IMR-90 (cell line): ENCODE results near the gene C2. TPM values are rescaled to one million over a fixed set of nuclear protein-coding genes. Genes with fewer than 3 reads are reported as not detected.

ENCODE experiments used
- ATAC-seq: fragments of 200-7000 bp; cut with Tn5 transposase; 2 replicates; pipeline ENCODE4 v1.9.1; 2020; ENCODE audit warnings: low read depth, mild to moderate bottlenecking, moderate library complexity
- BruUV-seq: library from RNA; stranded (reverse); fragments of 400-500 nt; replicated peaks from 2 replicates; lab custom pipeline; 2021; lab: Mats Ljungman, UMichigan
- CTCF ChIA-PET: fragments of 300-600 bp; formaldehyde crosslinking; extraction: SDS; loops from one replicate; lab custom pipeline; 2021; ENCODE audit warnings: antibody characterized with exemption; lab: Yijun Ruan, JAX
- POLR2A ChIA-PET: fragments of 300-600 bp; sonication (Branson Sonifier 250); formaldehyde crosslinking; loops from one replicate; lab custom pipeline; 2022; ENCODE audit warnings: antibody characterized with exemption; ENCODE audit not compliant: unreplicated experiment; lab: Charles Lee
- DNase-seq: peaks from one replicate; pipeline ENCODE4 v3.0.0; 2013
- H2AFZ ChIP-seq: replicated peaks from 2 replicates; pipeline ENCODE3; 2013; ENCODE audit warnings: low read length, mild to moderate bottlenecking; ENCODE audit not compliant: poor library complexity
- H2AK5ac ChIP-seq: 2 replicates; pipeline ENCODE4 v1.6.1; 2013; ENCODE audit warnings: low read depth, low read length, inconsistent platforms
- H2AK9ac ChIP-seq: replicated peaks from 2 replicates; pipeline ENCODE3; 2013; ENCODE audit warnings: mild to moderate bottlenecking, low read depth, low read length, moderate library complexity; ENCODE audit not compliant: poor library complexity
- H2BK120ac ChIP-seq: 2 replicates; pipeline ENCODE4 v1.6.1; 2013; ENCODE audit warnings: low read depth, low read length, inconsistent platforms
- H2BK15ac ChIP-seq: 3 replicates; pipeline ENCODE4 v1.6.1; 2013; ENCODE audit warnings: low read depth, low read length, inconsistent platforms
- H2BK20ac ChIP-seq: 2 replicates; pipeline ENCODE4 v1.6.1; 2013; ENCODE audit warnings: low read depth, mild to moderate bottlenecking, inconsistent platforms, low read length, moderate library complexity
- H2BK5ac ChIP-seq: 2 replicates; pipeline ENCODE4 v1.6.1; 2013; ENCODE audit warnings: mild to moderate bottlenecking, low read depth, low read length, inconsistent platforms; ENCODE audit not compliant: poor library complexity, severe bottlenecking
- H3K14ac ChIP-seq: replicated peaks from 2 replicates; pipeline ENCODE4 v1.6.1; 2013; ENCODE audit warnings: low read depth, low read length, inconsistent platforms
- H3K18ac ChIP-seq: 2 replicates; pipeline ENCODE4 v1.6.1; 2013; ENCODE audit warnings: low read depth, low read length, control low read depth
- H3K23ac ChIP-seq: 2 replicates; pipeline ENCODE4 v1.6.1; 2013; ENCODE audit warnings: low read depth, low read length, inconsistent platforms
- H3K27ac ChIP-seq: 2 replicates; pipeline ENCODE4 v1.5.1; 2013; ENCODE audit warnings: mild to moderate bottlenecking, control low read depth, low read length; ENCODE audit not compliant: insufficient read depth
- H3K27me3 ChIP-seq: 2 replicates; pipeline ENCODE4 v1.6.1; 2013; ENCODE audit warnings: low read length; ENCODE audit not compliant: control insufficient read depth, insufficient read depth
- H3K36me3 ChIP-seq: 2 replicates; pipeline ENCODE4 v1.6.1; 2013; ENCODE audit warnings: low read length, mixed read lengths; ENCODE audit not compliant: control insufficient read depth, insufficient read depth
- H3K4ac ChIP-seq: 2 replicates; pipeline ENCODE4 v1.6.1; 2013; ENCODE audit warnings: low read depth, low read length, inconsistent platforms
- H3K4me1 ChIP-seq: 2 replicates; pipeline ENCODE4 v1.6.1; 2013; ENCODE audit warnings: low read length, mixed read lengths; ENCODE audit not compliant: control insufficient read depth, insufficient read depth
- H3K4me2 ChIP-seq: 2 replicates; pipeline ENCODE4 v1.6.1; 2013; ENCODE audit warnings: low read depth, mild to moderate bottlenecking, control low read depth, low read length, moderate library complexity
- H3K4me3 ChIP-seq: 2 replicates; pipeline ENCODE4 v1.5.1; 2013; ENCODE audit warnings: low read depth, mild to moderate bottlenecking, control low read depth, low read length, moderate library complexity; ENCODE audit not compliant: insufficient read depth
- H3K56ac ChIP-seq: 2 replicates; pipeline ENCODE4 v1.6.1; 2013; ENCODE audit warnings: low read length, inconsistent platforms; ENCODE audit not compliant: insufficient read depth; ENCODE audit errors: extremely low read depth
- H3K79me1 ChIP-seq, 2 experiments: 2 replicates each; pipeline ENCODE4 v1.6.1; 2013; ENCODE audit warnings: low read length in 2 of 2, inconsistent platforms in 1 of 2, low read depth in 1 of 2
- H3K9ac ChIP-seq: 2 replicates; pipeline ENCODE4 v1.6.1; 2013; ENCODE audit warnings: low read depth, low read length, control low read depth
- H3K9me1 ChIP-seq: 2 replicates; pipeline ENCODE4 v1.6.1; 2013; ENCODE audit warnings: low read length, inconsistent platforms; ENCODE audit not compliant: insufficient read depth
- H3K9me3 ChIP-seq: 2 replicates; pipeline ENCODE4 v1.6.1; 2013; ENCODE audit warnings: low read length; ENCODE audit not compliant: control insufficient read depth, insufficient read depth
- H4K20me1 ChIP-seq: 2 replicates; pipeline ENCODE4 v1.6.1; 2013; ENCODE audit warnings: low read length, inconsistent platforms; ENCODE audit not compliant: insufficient read depth
- H4K5ac ChIP-seq: 2 replicates; pipeline ENCODE4 v1.6.1; 2013; ENCODE audit warnings: mild to moderate bottlenecking, low read depth, low read length, control low read depth
- H4K8ac ChIP-seq, 2 experiments: 2 replicates each; pipeline ENCODE4 v1.6.1; 2013; ENCODE audit warnings: low read depth in 2 of 2, low read length in 2 of 2, control low read depth in 1 of 2, inconsistent platforms in 1 of 2
- H4K91ac ChIP-seq: 2 replicates; pipeline ENCODE4 v1.6.1; 2013; ENCODE audit warnings: low read depth, low read length, inconsistent platforms; ENCODE audit not compliant: insufficient read depth
- ELK1 ChIP-seq: fragments of 150-350 bp; IDR thresholded peaks from 2 replicates; pipeline ENCODE4 v1.6.1; 2016; ENCODE audit warnings: low read depth, mild to moderate bottlenecking, low read length, moderate library complexity, borderline replicate concordance
- MAFK ChIP-seq: IDR thresholded peaks from 2 replicates; pipeline ENCODE4 v1.6.1; 2012; ENCODE audit warnings: low read depth, low read length, improper control_type of control experiment
- MAZ ChIP-seq: IDR thresholded peaks from 2 replicates; pipeline ENCODE4 v1.6.1; 2012; ENCODE audit warnings: low read depth, mild to moderate bottlenecking, low read length, improper control_type of control experiment, moderate library complexity, borderline replicate concordance
- MXI1 ChIP-seq: IDR thresholded peaks from 2 replicates; pipeline ENCODE4 v1.6.1; 2012; ENCODE audit warnings: low read depth, mild to moderate bottlenecking, low read length, moderate library complexity, borderline replicate concordance
- POLR2A ChIP-seq: IDR thresholded peaks from 2 replicates; pipeline ENCODE4 v1.6.1; 2012; ENCODE audit warnings: mild to moderate bottlenecking, low read depth, low read length
- RAD21 ChIP-seq: IDR thresholded peaks from 2 replicates; pipeline ENCODE4 v1.6.1; 2012; ENCODE audit warnings: low read length, improper control_type of control experiment
- RCOR1 ChIP-seq: IDR thresholded peaks from 2 replicates; pipeline ENCODE4 v1.6.1; 2012; ENCODE audit warnings: mild to moderate bottlenecking, low read length, improper control_type of control experiment; ENCODE audit not compliant: insufficient replicate concordance
- USF2 ChIP-seq: fragments of 150-350 bp; IDR thresholded peaks from 2 replicates; pipeline ENCODE4 v1.6.1; 2017; ENCODE audit warnings: mild to moderate bottlenecking, antibody characterized with exemption, low read length, low read depth
- WGBS, 2 experiments: methylation state at CpG; one replicate each; pipeline versions ENCODE4 v1.1.5 to v1.1.7; 2013; ENCODE audit warnings: missing lambda C conversion rate in 2 of 2; ENCODE audit not compliant: insufficient read length in 1 of 2; ENCODE audit errors: extremely low coverage in 2 of 2; 5-methylcytosine and 5-hydroxymethylcytosine counted together
- dilution Hi-C: fragments of 300-500 bp; cut with HindIII; formaldehyde crosslinking; loops from one replicate; pipeline ENCODE4 v1.14.3; 2018; ENCODE audit warnings: low sequenced_read_pairs; ENCODE audit not compliant: unreplicated experiment
- in situ Hi-C: fragments of 300-500 bp; cut with MboI; formaldehyde crosslinking; loops from 3 replicates; pipeline ENCODE4 v1.14.3; 2019; ENCODE audit warnings: low sequenced_read_pairs, inconsistent platforms, mixed read lengths
- intact Hi-C: fragments of 100-400 bp; cut with micrococcal nuclease; formaldehyde crosslinking; loops from 2 replicates; pipeline ENCODE4 v1.10.0; 2022
- polyA plus RNA-seq, 3 experiments: library from polyadenylated mRNA; depleted of rRNA; stranded (reverse); fragments of >200 nt; gene quantifications; 2 replicates each; pipeline ENCODE4 v1.2.3, GENCODE V29; 2012; ENCODE audit warnings: low replicate concordance in 1 of 3
- total RNA-seq: library from RNA; depleted of rRNA; stranded (reverse); fragments of >200 nt; gene quantifications from 2 replicates; pipeline ENCODE4 v1.2.3, GENCODE V29; 2012

The C2 gene
- total and polyA plus RNA-seq, 2 of the 4 experiments (the other 2 are of a cell fraction), result 0.18 to 0.19 TPM

GRCh38 chr6:31897612-31898382 lies 29.7 kb upstream of the C2 start, which contains the start of gene EHMT2:
Gene EHMT2, minus strand, starts transcription at chr6:31897698. Its CDS starts 21 bp downstream, at chr6:31897677.
- WGBS, 2 experiments, result 0% methylated on average over 20 of the region's 49 CpGs; no CpG with 5 or more reads in 1 of the 2 experiments
- H3K4ac ChIP-seq, result peak within 1 kb of the TSS; percentile 80
- H2AK5ac ChIP-seq, result peak within 1 kb of the TSS; percentile 80
- H3K27ac ChIP-seq, result peak within 1 kb of the TSS; percentile 80
- peak within 1 kb of the TSS; percentile 93 for H2AFZ ChIP-seq
- TSS peak; percentile 65 for BruUV-seq
- peaks cover 7% of the 10 kb centered on the region for H4K20me1 ChIP-seq
- ChIA-PET CTCF (interaction anchor here (1.0 kb wide), 1 partner anchor 9 kb away, joined by 3 read pairs; no protein-coding TSS in a partner anchor), POLR2A (interaction anchor here (0.6 to 1.2 kb wide), 2 partner anchors 55 to 273 kb away, joined by 3 read pairs; no protein-coding TSS in a partner anchor)
- H2BK120ac ChIP-seq, result peak within 1 kb of the TSS; percentile 50; the same call in 1 of the 2 replicates
- no peaks in the 10 kb centered on the region for H3K9me3 ChIP-seq
- peak within 1 kb of the TSS; percentile 63 for H2BK5ac ChIP-seq
- H3K4me3 ChIP-seq, result peak within 1 kb of the TSS; percentile 92
- peak within 1 kb of the TSS; percentile 81 for H3K23ac ChIP-seq
- peak within 1 kb of the TSS; percentile 86 for H3K14ac ChIP-seq
- peak within 1 kb of the TSS; percentile 93 for H2AK9ac ChIP-seq
- H3K9ac ChIP-seq, result peak within 1 kb of the TSS; percentile 91
- peak within 1 kb of the TSS; percentile 80 for H4K91ac ChIP-seq
- peak within 1 kb of the TSS; percentile 58 for H3K18ac ChIP-seq
- peaks cover 18% of the 10 kb centered on the region for H3K36me3 ChIP-seq
- peak within 1 kb of the TSS; percentile 56 for H4K5ac ChIP-seq
- peaks cover 27 to 58% of the 10 kb centered on the region in 2 experiments for H3K79me1 ChIP-seq
- peak within 1 kb of the TSS; percentile 94 for H3K4me2 ChIP-seq
- peak within 1 kb of the TSS; percentile 80 for H3K56ac ChIP-seq
- dilution Hi-C loops, result no loop called here
- peak within 1 kb of the TSS; percentile 65 to 80; a peak in 3 of 4 replicates for H4K8ac ChIP-seq
- H2BK20ac ChIP-seq, result no peak within 1 kb of the TSS
- peak within 1 kb of the TSS; percentile 50; the same call in 1 of the 3 replicates for H2BK15ac ChIP-seq
- no peaks in the 10 kb centered on the region for H3K27me3 ChIP-seq
- peaks cover 10% of the 10 kb centered on the region for H3K4me1 ChIP-seq
- peaks cover 2% of the 10 kb centered on the region; the same call in 1 of the 2 replicates for H3K9me1 ChIP-seq
- in situ Hi-C loops, result no loop called here
- DNase-seq (peak; percentile 68), ATAC-seq (peak; percentile 48)
- no peak for TF ChIP-seq RCOR1
- TF ChIP-seq USF2, result peak; percentile 97
- peak; percentile 31; the same call in 1 of the 2 replicates for TF ChIP-seq MXI1
- TF ChIP-seq POLR2A, result no peak
- no peak for TF ChIP-seq ELK1
- TF ChIP-seq MAFK, result no peak
- TF ChIP-seq RAD21, result no peak; the same call in none of the 2 replicates
- peak; percentile 99 for TF ChIP-seq MAZ
- intact Hi-C loops, result loop anchor here (1.0 kb wide), 1 partner anchor 55 kb away; no protein-coding TSS in a partner anchor
